Stimulated activated CD8-positive, alpha-beta memory T cell treated with anti-CD3 and anti-CD28 coated beads, Interleukin-12 subunit alpha, Interleukin-12 subunit beta, amount 100 ng/mL, for 24 hours (primary cell): ENCODE data around the gene SYNPO2.
"Not testable (repeated sequence)": the region's sequence is repeated elsewhere in the genome, so short reads cannot be mapped to it uniquely, and the experiment has no call there.

ENCODE experiments used
- DNase-seq: peaks from one replicate; pipeline ENCODE4 v3.0.0-alpha.2; 2020; ENCODE audit errors: extremely low read depth

SYNPO2 gene

GRCh38 chr4:119032921-119033685 lies 144.4 kb downstream of the SYNPO2 start:
- no peak for DNase-seq

GRCh38 chr4:119034276-119035008 lies 145.8 kb downstream of the SYNPO2 start:
- DNase-seq, result no peak

- DNase-seq, result no peak
Measured at GRCh38 chr4:119035951-119036737, 147.5 kb downstream of the SYNPO2 start.

- DNase-seq, result no peak
Measured at GRCh38 chr4:119037709-119038108, 149.1 kb downstream of the SYNPO2 start.

GRCh38 chr4:119038116-119038841 lies 149.6 kb downstream of the SYNPO2 start:
- DNase-seq, result no peak

GRCh38 chr4:119039160-119039559 lies 150.5 kb downstream of the SYNPO2 start:
- DNase-seq, result no peak

- no peak for DNase-seq
Measured at GRCh38 chr4:119039779-119040178, 151.1 kb downstream of the SYNPO2 start.

GRCh38 chr4:119040261-119040660 lies 151.6 kb downstream of the SYNPO2 start:
- no peak for DNase-seq

- no peak for DNase-seq
Measured at GRCh38 chr4:119040694-119041185, 152.1 kb downstream of the SYNPO2 start.

GRCh38 chr4:119041396-119041795 lies 152.7 kb downstream of the SYNPO2 start:
- no peak for DNase-seq

GRCh38 chr4:119041951-119042560 lies 153.4 kb downstream of the SYNPO2 start:
- peak; percentile 7 for DNase-seq

- DNase-seq, result no peak
Measured at GRCh38 chr4:119046263-119046662, 157.6 kb downstream of the SYNPO2 start.

GRCh38 chr4:119047059-119047458 lies 158.4 kb downstream of the SYNPO2 start:
- not testable (repeated sequence) for DNase-seq

- no peak for DNase-seq
Measured at GRCh38 chr4:119048446-119048845, 159.8 kb downstream of the SYNPO2 start.

GRCh38 chr4:119049342-119049741 lies 160.7 kb downstream of the SYNPO2 start:
- no peak for DNase-seq

GRCh38 chr4:119050527-119051090 lies 162.0 kb downstream of the SYNPO2 start:
- no peak for DNase-seq

- DNase-seq, result no peak
Measured at GRCh38 chr4:119053245-119053644, 164.6 kb downstream of the SYNPO2 start.

GRCh38 chr4:119053997-119054396 lies 165.3 kb downstream of the SYNPO2 start:
- no peak for DNase-seq

GRCh38 chr4:119057417-119057816 lies 168.8 kb downstream of the SYNPO2 start:
- no peak for DNase-seq

GRCh38 chr4:119059221-119059620 lies 170.6 kb downstream of the SYNPO2 start:
- no peak for DNase-seq

GRCh38 chr4:119067125-119067524 lies 178.5 kb downstream of the SYNPO2 start:
- not testable (repeated sequence) for DNase-seq
